H1 (cell line): ENCODE measurements around the gene CCL23. TPM values are rescaled to one million over a fixed set of nuclear protein-coding genes. Genes with fewer than 3 reads are reported as not detected.
"Not testable (repeated sequence)": the region's sequence is repeated elsewhere in the genome, so short reads cannot be mapped to it uniquely, and the experiment has no call there.

ENCODE experiments used
- CTCF ChIA-PET: fragments of 300-600 bp; sonication (Branson Sonifier 250); formaldehyde crosslinking; loops from one replicate; lab custom pipeline; 2021; ENCODE audit not compliant: partially characterized antibody; lab: Charles Lee
- POLR2A ChIA-PET: fragments of 300-600 bp; sonication (Branson Sonifier 250); formaldehyde crosslinking; loops from one replicate; lab custom pipeline; 2021; ENCODE audit warnings: inconsistent platforms; ENCODE audit not compliant: partially characterized antibody; lab: Charles Lee
- DNase-seq, 2 experiments: peaks; one replicate each; pipeline versions ENCODE4 v3.0.0 to v3.0.0-alpha.2; 2010 to 2022; ENCODE audit warnings: low spot score in 2 of 2, low read depth in 1 of 2, mixed read lengths in 1 of 2
- FAIRE-seq: peaks from 2 replicates; lab custom pipeline; 2011; peaks lifted over from hg19 to GRCh38; lab: Jason Lieb, UNC
- H2AFZ ChIP-seq: 2 replicates; pipeline ENCODE4 v1.8.1; 2012; ENCODE audit warnings: low read length, inconsistent platforms
- H2AK5ac ChIP-seq: 2 replicates; pipeline ENCODE4 v1.6.1; 2013; ENCODE audit warnings: low read depth, low read length
- H2BK120ac ChIP-seq: replicated peaks from 2 replicates; pipeline ENCODE3; 2013; ENCODE audit warnings: low read depth, low read length, inconsistent platforms
- H2BK12ac ChIP-seq: 2 replicates; pipeline ENCODE4 v1.6.1; 2013; ENCODE audit warnings: low read depth, low read length
- H2BK15ac ChIP-seq: 2 replicates; pipeline ENCODE4 v1.6.1; 2013; ENCODE audit warnings: low read length
- H2BK20ac ChIP-seq: 2 replicates; pipeline ENCODE4 v1.6.1; 2013; ENCODE audit warnings: low read length
- H2BK5ac ChIP-seq: 2 replicates; pipeline ENCODE4 v1.6.1; 2013; ENCODE audit warnings: low read depth, low read length
- H3K14ac ChIP-seq: 2 replicates; pipeline ENCODE4 v1.6.1; 2013; ENCODE audit warnings: inconsistent platforms; ENCODE audit not compliant: insufficient read length
- H3K18ac ChIP-seq: 2 replicates; pipeline ENCODE4 v1.6.1; 2013; ENCODE audit warnings: low read length; ENCODE audit errors: extremely low read depth
- H3K23ac ChIP-seq: 2 replicates; pipeline ENCODE4 v1.6.1; 2013; ENCODE audit warnings: inconsistent platforms; ENCODE audit not compliant: insufficient read length
- H3K23me2 ChIP-seq: 2 replicates; pipeline ENCODE4 v1.6.1; 2013; ENCODE audit warnings: low read depth, low read length
- H3K27ac ChIP-seq: 2 replicates; pipeline ENCODE4 v1.6.1; 2011; ENCODE audit warnings: low read depth, low read length, inconsistent platforms
- H3K27me3 ChIP-seq, 4 experiments: replicated peaks in 1 of 4; 1 replicate in 1 of 4; 2 replicates in 3 of 4; pipeline versions ENCODE4 v1.6.1 to v1.8.1; 2011 to 2013; ENCODE audit warnings: low read length in 3 of 4, mild to moderate bottlenecking in 3 of 4, inconsistent platforms in 2 of 4, mixed read lengths in 2 of 4, moderate library complexity in 1 of 4; ENCODE audit not compliant: control insufficient read depth in 3 of 4, insufficient read depth in 3 of 4; ENCODE audit errors: extremely low read depth in 1 of 4
- H3K36me3 ChIP-seq, 4 experiments: 2 replicates each; pipeline versions ENCODE4 v1.6.1 to v1.8.1; 2011 to 2013; ENCODE audit warnings: mild to moderate bottlenecking in 4 of 4, low read length in 3 of 4, moderate library complexity in 2 of 4, control low read depth in 1 of 4, inconsistent platforms in 1 of 4; ENCODE audit not compliant: insufficient read depth in 4 of 4, control insufficient read depth in 2 of 4
- H3K4ac ChIP-seq: replicated peaks from 2 replicates; pipeline ENCODE3; 2013; ENCODE audit warnings: low read length, low read depth, mixed read lengths, inconsistent platforms; ENCODE audit not compliant: insufficient read length
- H3K4me1 ChIP-seq, 4 experiments: replicated peaks in 1 of 4; 1 replicate in 1 of 4; 2 replicates in 3 of 4; pipeline versions ENCODE4 v1.6.1 to v1.8.1; 2011 to 2013; ENCODE audit warnings: low read length in 3 of 4, inconsistent platforms in 2 of 4, mixed read lengths in 1 of 4; ENCODE audit not compliant: insufficient read depth in 4 of 4, control insufficient read depth in 3 of 4
- H3K4me2 ChIP-seq, 2 experiments: 2 replicates each; pipeline versions ENCODE4 v1.6.1 to v1.8.1; 2011 to 2013; ENCODE audit warnings: low read depth in 2 of 2, low read length in 2 of 2, control low read depth in 1 of 2, inconsistent platforms in 1 of 2, mild to moderate bottlenecking in 1 of 2; ENCODE audit not compliant: insufficient read depth in 1 of 2
- H3K4me3 ChIP-seq, 4 experiments: fragments of 200-600, 300-600 bp in 1 of 4; sonication (generic), shearing (Covaris generic), sonication (Bioruptor Twin) in 1 of 4; 2 replicates each; pipeline versions ENCODE4 v1.5.1 to v1.8.1; 2011 to 2016; ENCODE audit warnings: low read length in 4 of 4, low read depth in 3 of 4, control low read depth in 2 of 4, inconsistent platforms in 2 of 4, mild to moderate bottlenecking in 2 of 4, mixed read lengths in 1 of 4, moderate library complexity in 1 of 4; ENCODE audit not compliant: insufficient read depth in 2 of 4; ENCODE audit errors: extremely low read depth in 1 of 4
- H3K56ac ChIP-seq: replicated peaks from 2 replicates; pipeline ENCODE3; 2013; ENCODE audit warnings: low read depth, mild to moderate bottlenecking, mixed read lengths, low read length, inconsistent platforms; ENCODE audit not compliant: insufficient read length
- H3K79me1 ChIP-seq: 2 replicates; pipeline ENCODE4 v1.6.1; 2013; ENCODE audit warnings: low read depth, low read length, control low read depth
- H3K79me2 ChIP-seq, 2 experiments: 2 replicates each; pipeline versions ENCODE4 v1.6.1 to v1.8.1; 2012 to 2013; ENCODE audit warnings: low read length in 2 of 2, mild to moderate bottlenecking in 2 of 2, inconsistent platforms in 1 of 2; ENCODE audit not compliant: insufficient read depth in 2 of 2, control insufficient read depth in 1 of 2
- H3K9ac ChIP-seq, 4 experiments: replicated peaks in 1 of 4; 1 replicate in 1 of 4; 2 replicates in 3 of 4; pipeline versions ENCODE4 v1.6.1 to v1.8.1; 2011 to 2013; ENCODE audit warnings: low read depth in 3 of 4, low read length in 3 of 4, control low read depth in 2 of 4, mild to moderate bottlenecking in 2 of 4, moderate library complexity in 2 of 4, inconsistent platforms in 1 of 4; ENCODE audit errors: extremely low read depth in 1 of 4
- H3K9me3 ChIP-seq, 2 experiments: 2 replicates each; pipeline versions ENCODE4 v1.6.1 to v1.8.1; 2012 to 2013; ENCODE audit warnings: mild to moderate bottlenecking in 2 of 2, moderate library complexity in 2 of 2, control low read depth in 1 of 2, inconsistent platforms in 1 of 2, low read depth in 1 of 2, low read length in 1 of 2, mixed read lengths in 1 of 2; ENCODE audit not compliant: insufficient read depth in 2 of 2
- H4K20me1 ChIP-seq, 2 experiments: replicated peaks in 1 of 2; 2 replicates each; pipeline versions ENCODE3 to v1.8.1; 2011 to 2013; ENCODE audit warnings: inconsistent platforms in 2 of 2, low read length in 2 of 2, mild to moderate bottlenecking in 1 of 2; ENCODE audit not compliant: insufficient read depth in 2 of 2, control insufficient read depth in 1 of 2
- H4K5ac ChIP-seq: 2 replicates; pipeline ENCODE4 v1.6.1; 2013; ENCODE audit warnings: low read length, low read depth, mixed read lengths, inconsistent platforms; ENCODE audit not compliant: insufficient read length
- H4K8ac ChIP-seq: 2 replicates; pipeline ENCODE4 v1.8.0; 2013; ENCODE audit warnings: mild to moderate bottlenecking, moderate library complexity, low read length, inconsistent platforms; ENCODE audit not compliant: insufficient read depth; ENCODE audit errors: extremely low read depth
- H4K91ac ChIP-seq: replicated peaks from 2 replicates; pipeline ENCODE3; 2013; ENCODE audit warnings: low read length, mixed read lengths, inconsistent platforms; ENCODE audit not compliant: insufficient read length
- ASH2L ChIP-seq: fragments of 200-600, 300-600 bp; sonication (generic); IDR thresholded peaks from one replicate; pipeline ENCODE4 v1.7.1; 2017; ENCODE audit warnings: low read length
- CEBPB ChIP-seq: IDR thresholded peaks from 2 replicates; pipeline ENCODE4 v1.6.1; 2012; ENCODE audit warnings: low read depth, low read length
- CHD2 ChIP-seq: IDR thresholded peaks from 2 replicates; pipeline ENCODE4 v1.6.1; 2012; ENCODE audit warnings: low read length, improper control_type of control experiment
- CREB1 ChIP-seq: IDR thresholded peaks from 2 replicates; pipeline ENCODE4 v1.6.1; 2012; ENCODE audit warnings: inconsistent platforms
- POLR2A ChIP-seq, 2 experiments: IDR thresholded peaks; 1 replicate in 1 of 2; 2 replicates in 1 of 2; pipeline ENCODE4 v1.6.1; 2011; ENCODE audit warnings: low read depth in 2 of 2, low read length in 2 of 2, mild to moderate bottlenecking in 2 of 2; ENCODE audit errors: control extremely low read depth in 1 of 2
- SP4 ChIP-seq: IDR thresholded peaks from 2 replicates; pipeline ENCODE4 v1.6.1; 2012; ENCODE audit warnings: low read length, inconsistent platforms
- WGBS, 2 experiments: shearing (Covaris generic) in 1 of 2; methylation state at CpG; one replicate each; pipeline versions ENCODE4 v1.1.6 to v1.1.7; 2013 to 2015; ENCODE audit warnings: low lambda C conversion rate in 2 of 2, mixed read lengths in 2 of 2, inconsistent platforms in 1 of 2, low coverage in 1 of 2, missing lambda C conversion rate in 1 of 2; ENCODE audit not compliant: insufficient replicate concordance in 2 of 2, insufficient coverage in 1 of 2, insufficient read length in 1 of 2; ENCODE audit errors: extremely low coverage in 1 of 2, missing lambda C conversion rate in 1 of 2; 5-methylcytosine and 5-hydroxymethylcytosine counted together
- polyA plus RNA-seq, 7 experiments: library from polyadenylated mRNA; depleted of rRNA in 3 of 7; stranded (reverse) in 5 of 7; unstranded in 2 of 7; fragments of >200 nt in 5 of 7; fragments of 200-250 nt in 2 of 7; gene quantifications; 1 replicate in 5 of 7; 2 replicates in 1 of 7; 4 replicates in 1 of 7; pipeline versions ENCODE4 v1.2.1 to v1.2.3, GENCODE V29; 2011 to 2013; ENCODE audit warnings: missing spikeins in 2 of 7, mixed read lengths in 2 of 7
- total RNA-seq: library from RNA; stranded (reverse); fragmentation: NEBNext Ultra II Directional; extraction: Animal tissue kit (Norgen Biotek cat#: 25700); gene quantifications from 2 replicates; pipeline ENCODE4 v1.2.1, GENCODE V29; 2021

Gene CCL23
- total and polyA plus RNA-seq, 2 of the 8 experiments (the other 6 are each of a cell fraction or from before 2014, with no cell fraction given), result not detected

GRCh38 chr17:35998018-35998545, 19.7 kb downstream of the CCL23 start (continued):
- TF ChIP-seq CHD2 (no peak), CEBPB (no peak), SP4 (no peak), ASH2L (no peak), CREB1 (no peak), POLR2A (IDR thresholded peaks at IDR 0.05; ENCODE audit: control extremely low read depth in 1 of 2, low read depth in 2 of 2, low read length in 2 of 2) (no peak)
- TF ChIP-seq, all 59 proteins: peak for 0

- H3K14ac ChIP-seq, H3K9ac ChIP-seq, H3K23me2 ChIP-seq, H2BK5ac ChIP-seq, H2AFZ ChIP-seq, POLR2A ChIA-PET, H4K8ac ChIP-seq, FAIRE-seq, H3K36me3 ChIP-seq, H2BK20ac ChIP-seq, H2BK15ac ChIP-seq, H2BK120ac ChIP-seq, H3K27me3 ChIP-seq, H3K4me3 ChIP-seq, H3K56ac ChIP-seq, H2AK5ac ChIP-seq, H3K23ac ChIP-seq, CTCF ChIA-PET, DNase-seq, H4K20me1 ChIP-seq, H3K4me2 ChIP-seq, H4K5ac ChIP-seq, H3K27ac ChIP-seq, H3K4ac ChIP-seq, H3K79me1 ChIP-seq, H3K4me1 ChIP-seq, H3K79me2 ChIP-seq, H4K91ac ChIP-seq, H3K18ac ChIP-seq, H2BK12ac ChIP-seq, H3K9me3 ChIP-seq: not testable (repeated sequence)
- 76% methylated on average over 2 of the region's 2 CpGs; no CpG with 5 or more reads in 1 of the 2 experiments for WGBS, 2 experiments
These were observed 22.4 kb downstream of the CCL23 start for GRCh38 chr17:35995346-35995745.
